Sigmoid colon (tissue), 7 donors: ENCODE data around the gene TRAP1. TPM values are rescaled to one million over a fixed set of nuclear protein-coding genes. Genes with fewer than 3 reads are reported as not detected.
"Not testable (repeated sequence)": the region's sequence is repeated elsewhere in the genome, so short reads cannot be mapped to it uniquely, and the experiment has no call there.

ENCODE experiments used
- DNase-seq: peaks from one replicate; pipeline ENCODE4 v3.0.0-alpha.2; 2019
- H3K27ac ChIP-seq, 4 donors: fragments of 200-600 bp; sonication (generic); one replicate each; pipeline ENCODE4 v1.5.1; 2016 to 2019; ENCODE audit warnings: mild to moderate bottlenecking in 1 of 4
- H3K27me3 ChIP-seq, 3 donors: fragments of 200-600 bp; sonication (generic); one replicate each; pipeline ENCODE4 v1.5.1; 2019; ENCODE audit warnings: mild to moderate bottlenecking in 1 of 3
- H3K36me3 ChIP-seq, 4 donors: fragments of 200-600 bp; sonication (generic); one replicate each; pipeline ENCODE4 v1.5.1; 2016 to 2019
- H3K4me1 ChIP-seq, 4 donors: fragments of 200-600 bp; sonication (generic); one replicate each; pipeline ENCODE4 v1.5.1; 2017 to 2019
- H3K4me3 ChIP-seq, 4 donors: fragments of 200-600 bp; sonication (generic); one replicate each; pipeline ENCODE4 v1.5.1; 2017 to 2019; ENCODE audit warnings: mild to moderate bottlenecking in 2 of 4, moderate library complexity in 1 of 4
- H3K9me3 ChIP-seq, 4 donors: fragments of 200-600 bp in 3 of 4; sonication (generic) in 3 of 4; one replicate each; pipeline versions ENCODE4 v1.5.1 to v1.6.1; 2013 to 2019
- EP300 ChIP-seq, 4 donors: sonication (generic); formaldehyde crosslinking; IDR thresholded peaks; one replicate each; pipeline ENCODE4 v1.6.1; 2017; ENCODE audit warnings: antibody characterized with exemption in 4 of 4
- POLR2A ChIP-seq, 2 donors: fragments of 450-650 bp; IDR thresholded peaks; one replicate each; pipeline ENCODE4 v1.6.1; 2016; ENCODE audit warnings: antibody characterized with exemption in 2 of 2, mild to moderate bottlenecking in 2 of 2, moderate library complexity in 2 of 2
- POLR2AphosphoS5 ChIP-seq, 4 donors: sonication (generic); formaldehyde crosslinking; IDR thresholded peaks; one replicate each; pipeline ENCODE4 v1.6.1; 2017; ENCODE audit warnings: antibody characterized with exemption in 4 of 4
- WGBS, 2 donors: extraction: QIAGEN DNeasy Blood & Tissue Kit; methylation state at CpG; one replicate each; pipeline ENCODE4 v1.1.7; 2013; 5-methylcytosine and 5-hydroxymethylcytosine counted together
- intact Hi-C: fragments of 100-400 bp; cut with DNase I; formaldehyde crosslinking; loops from one replicate; pipeline ENCODE4 v1.15.1; 2023
- polyA plus RNA-seq, 3 donors: library from polyadenylated mRNA; stranded (reverse); fragments of 200-250 nt; gene quantifications; one replicate each; pipeline ENCODE4 v1.2.3, GENCODE V29; 2013
- total RNA-seq, 4 donors: library from RNA; depleted of rRNA; stranded (reverse); fragments of >200 nt; gene quantifications; one replicate each; pipeline ENCODE4 v1.1.0, GENCODE V29; 2016
- TF ChIP-seq, protein P1 (sequence below), 4 experiments: fragments of 450-650 bp in 3 of 4; fragments of 200-600 bp in 1 of 4; IDR thresholded peaks; one replicate each; pipeline ENCODE4 v1.5.1; 2016 to 2019; ENCODE audit warnings: antibody characterized with exemption in 4 of 4, mild to moderate bottlenecking in 3 of 4, moderate library complexity in 2 of 4
- donor health status: healthy with polysubstance abuse.
- donor health status: Bipolar disorder and iron deficiency.
- donor health status: healthy.

The TRAP1 gene
- total and polyA plus RNA-seq, 7 donors, result 17.4 to 64.9 (median 45.6) TPM

DNA sequence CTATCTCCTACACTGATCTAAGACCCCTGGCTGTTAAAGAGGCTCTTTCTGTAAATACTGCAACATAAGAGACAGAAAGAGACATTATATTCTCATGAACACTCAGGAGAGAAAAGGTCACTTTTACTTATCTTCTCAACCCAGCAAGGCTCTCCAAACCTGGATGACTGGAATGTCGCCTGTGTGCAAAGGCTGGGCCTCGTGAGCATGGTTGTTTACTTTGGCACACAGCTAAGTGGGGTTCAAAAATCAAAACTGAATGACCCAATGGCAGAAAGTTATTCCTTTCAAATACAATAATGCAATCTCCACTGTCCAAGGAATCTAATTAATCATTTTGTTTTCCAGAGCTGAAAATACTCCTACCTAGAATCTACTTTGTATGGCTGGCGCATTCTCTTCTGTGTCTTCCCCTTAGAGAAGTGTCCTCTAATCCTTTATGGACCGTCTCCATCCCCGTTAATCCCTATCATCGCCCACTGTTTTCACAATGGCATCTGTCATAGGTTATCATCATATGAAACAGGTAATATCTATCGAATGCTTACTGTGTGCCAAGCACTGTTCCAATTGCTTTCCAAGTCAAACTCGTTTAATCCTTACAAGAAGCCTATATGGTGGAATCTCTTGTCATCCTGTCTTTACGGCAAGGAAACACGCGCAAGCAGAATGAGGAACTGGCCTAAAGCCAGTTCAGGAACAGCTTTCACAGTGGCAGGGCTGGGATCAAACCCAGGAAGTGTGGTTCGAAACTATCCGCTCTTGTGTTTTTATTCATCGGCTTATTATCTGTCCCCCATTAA, 107.2 kb downstream of the TRAP1 start:
- no peak for DNase-seq
- intact Hi-C loops, result loop anchor here (5.0 to 10.0 kb wide), 3 partner anchors 85 to 303 kb away; partner anchors contain the start of genes CREBBP, TIGD7 and ZNF75A
- Histone ChIP-seq H3K27me3 (no peaks in the 10 kb centered on the region), H3K27ac (no peak overlapping the region), H3K4me3 (peak overlapping the region in 2 of 4 donors; percentile 96 to 98), H3K4me1 (peaks cover 0 to 24% (median 16%) of the 10 kb centered on the region in 4 donors), H3K36me3 (peaks cover 0 to 7% (median 0%) of the 10 kb centered on the region in 4 donors), H3K9me3 (no peaks in the 10 kb centered on the region)
- WGBS, 2 donors, result 37 to 56% methylated on average over 14 of the region's 14 CpGs
- TF ChIP-seq EP300 (IDR thresholded peaks at IDR 0.05) (no peak), POLR2AphosphoS5 (IDR thresholded peaks at IDR 0.05) (no peak), POLR2A (IDR thresholded peaks at IDR 0.05) (no peak)
- TF ChIP-seq, protein P1, sequence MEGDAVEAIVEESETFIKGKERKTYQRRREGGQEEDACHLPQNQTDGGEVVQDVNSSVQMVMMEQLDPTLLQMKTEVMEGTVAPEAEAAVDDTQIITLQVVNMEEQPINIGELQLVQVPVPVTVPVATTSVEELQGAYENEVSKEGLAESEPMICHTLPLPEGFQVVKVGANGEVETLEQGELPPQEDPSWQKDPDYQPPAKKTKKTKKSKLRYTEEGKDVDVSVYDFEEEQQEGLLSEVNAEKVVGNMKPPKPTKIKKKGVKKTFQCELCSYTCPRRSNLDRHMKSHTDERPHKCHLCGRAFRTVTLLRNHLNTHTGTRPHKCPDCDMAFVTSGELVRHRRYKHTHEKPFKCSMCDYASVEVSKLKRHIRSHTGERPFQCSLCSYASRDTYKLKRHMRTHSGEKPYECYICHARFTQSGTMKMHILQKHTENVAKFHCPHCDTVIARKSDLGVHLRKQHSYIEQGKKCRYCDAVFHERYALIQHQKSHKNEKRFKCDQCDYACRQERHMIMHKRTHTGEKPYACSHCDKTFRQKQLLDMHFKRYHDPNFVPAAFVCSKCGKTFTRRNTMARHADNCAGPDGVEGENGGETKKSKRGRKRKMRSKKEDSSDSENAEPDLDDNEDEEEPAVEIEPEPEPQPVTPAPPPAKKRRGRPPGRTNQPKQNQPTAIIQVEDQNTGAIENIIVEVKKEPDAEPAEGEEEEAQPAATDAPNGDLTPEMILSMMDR (IDR thresholded peaks at IDR 0.05), result no peak

DNA sequence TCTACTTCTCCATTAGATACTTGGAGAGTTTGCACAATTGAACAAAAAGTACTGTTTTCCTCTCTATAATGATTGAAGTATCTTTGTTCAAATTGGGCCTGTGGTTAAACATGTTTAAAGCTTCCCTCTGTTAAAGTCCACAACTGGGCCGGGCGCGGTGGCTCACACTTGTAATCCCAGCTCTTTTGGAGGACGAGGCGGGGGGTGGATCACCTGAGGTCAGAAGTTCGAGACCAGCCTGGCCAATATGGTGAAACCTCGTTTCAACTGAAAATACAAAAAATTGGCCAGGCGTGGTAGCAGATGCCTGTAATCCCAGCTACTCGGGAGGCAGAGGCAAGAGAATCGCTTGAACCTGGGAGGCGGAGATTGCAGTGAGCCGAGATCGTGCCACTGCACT, 108.3 kb downstream of the TRAP1 start:
- WGBS, 2 donors, result 94 to 96% methylated on average over 13 of the region's 13 CpGs
- H3K4me3 ChIP-seq, H3K27me3 ChIP-seq, H3K27ac ChIP-seq, intact Hi-C loops, DNase-seq, H3K9me3 ChIP-seq: not testable (repeated sequence)
- Histone ChIP-seq H3K4me1 (peaks cover 0 to 24% (median 16%) of the 10 kb centered on the region in 4 donors), H3K36me3 (peaks cover 0 to 11% (median 0%) of the 10 kb centered on the region in 4 donors)

DNA sequence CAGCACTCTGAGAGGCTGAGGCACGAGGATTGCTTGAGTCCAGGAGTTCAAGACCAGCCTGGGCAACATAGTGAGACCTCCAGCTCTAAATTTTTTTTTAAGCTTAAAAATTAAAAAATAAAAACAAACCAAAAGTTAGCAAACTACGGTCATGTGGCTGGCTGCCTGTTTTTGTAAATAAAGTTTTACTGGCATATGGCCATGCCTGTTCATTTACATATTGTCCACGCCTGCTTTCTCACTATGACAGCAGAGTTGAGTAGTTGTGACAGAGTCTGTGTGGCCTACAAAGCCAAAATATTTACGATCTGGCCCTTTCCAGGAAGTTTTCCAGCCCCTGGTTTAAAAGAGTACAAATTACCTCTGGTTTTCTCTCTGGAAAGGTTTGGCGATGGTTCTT, 109.3 kb downstream of the TRAP1 start:
- 80 to 86% methylated on average over 5 of the region's 5 CpGs for WGBS, 2 donors
- intact Hi-C loops, result no loop called here
- Histone ChIP-seq H3K4me1 (peaks cover 0 to 24% (median 14%) of the 10 kb centered on the region in 4 donors), H3K4me3 (no peak overlapping the region), H3K27me3 (no peaks in the 10 kb centered on the region), H3K27ac (no peak overlapping the region), H3K36me3 (peaks cover 0 to 20% (median 0%) of the 10 kb centered on the region in 4 donors), H3K9me3 (no peaks in the 10 kb centered on the region)
- no peak for DNase-seq
- TF ChIP-seq, protein P1 (IDR thresholded peaks at IDR 0.05), result no peak
- TF ChIP-seq POLR2AphosphoS5 (IDR thresholded peaks at IDR 0.05), result no peak
- no peak for TF ChIP-seq EP300 (IDR thresholded peaks at IDR 0.05)
- no peak for TF ChIP-seq POLR2A (IDR thresholded peaks at IDR 0.05)

Other genes with a start within 250 kb of the TRAP1 start
- gene C16orf90, start 222.0 kb downstream of the TRAP1 start, total RNA-seq, result not detected
- gene C16orf90, start 222.0 kb downstream of the TRAP1 start, polyA plus RNA-seq, result not detected
- gene CLUAP1, start 216.5 kb downstream of the TRAP1 start, total RNA-seq, result 10 to 100 TPM; 24.2 to 36.8 (median 29.5) TPM
- 10 to 100 TPM in 1 of 3 donors, 1 to 10 TPM in 2; 6.6 to 10.5 (median 6.9) TPM for gene CLUAP1, start 216.5 kb downstream of the TRAP1 start, polyA plus RNA-seq
- gene NLRC3, start 140.1 kb downstream of the TRAP1 start, total RNA-seq, result under 1 TPM in 3 of 4 donors, not detected in 1; under 0.01 to 0.33 (median 0.27) TPM
- gene NLRC3, start 140.1 kb downstream of the TRAP1 start, polyA plus RNA-seq, result 1 to 10 TPM in 1 of 3 donors, under 1 TPM in 1, not detected in 1; under 0.01 to 7.0 TPM
- gene SLX4, start 105.9 kb downstream of the TRAP1 start, total RNA-seq, result 1 to 10 TPM; 2.1 to 3.9 (median 2.6) TPM
- 1 to 10 TPM in 1 of 3 donors, under 1 TPM in 2; under 0.01 to 3.9 (median 0.69) TPM for gene SLX4, start 105.9 kb downstream of the TRAP1 start, polyA plus RNA-seq
- 10 to 100 TPM in 3 of 4 donors, 1 to 10 TPM in 1; 8.9 to 22.4 (median 11.9) TPM for gene DNASE1, start 62.8 kb downstream of the TRAP1 start, total RNA-seq
- gene DNASE1, start 62.8 kb downstream of the TRAP1 start, polyA plus RNA-seq, result 10 to 100 TPM in 1 of 3 donors, 1 to 10 TPM in 2; 1.2 to 15.9 (median 4.4) TPM
- gene CREBBP, start 163.2 kb upstream of the TRAP1 start, total RNA-seq, result 10 to 100 TPM; 39.5 to 85.3 (median 46.4) TPM
- gene CREBBP, start 163.2 kb upstream of the TRAP1 start, polyA plus RNA-seq, result 10 to 100 TPM in 1 of 3 donors, 1 to 10 TPM in 2; 5.4 to 29.2 (median 7.4) TPM